GM12891 (cell line): Measurements from ENCODE around the gene EXOC4.

Experiments
- POLR2A ChIP-seq: IDR thresholded peaks from 2 replicates; pipeline ENCODE4 v1.6.1; 2011; ENCODE audit warnings: low read depth, low read length, control low read depth
- POLR2AphosphoS5 ChIP-seq: IDR thresholded peaks from 2 replicates; pipeline ENCODE4 v1.6.1; 2011; ENCODE audit warnings: low read depth, low read length, control low read depth
- POU2F2 ChIP-seq: IDR thresholded peaks from 2 replicates; pipeline ENCODE4 v1.6.1; 2011; ENCODE audit warnings: low read depth, mild to moderate bottlenecking, control low read depth, low read length, moderate library complexity
- TAF1 ChIP-seq: IDR thresholded peaks from 2 replicates; pipeline ENCODE4 v1.6.1; 2011; ENCODE audit warnings: low read depth, low read length, control low read depth

GRCh38 chr7:133916621-133917020 is 663.7 kb downstream of the EXOC4 start:
- TF ChIP-seq POLR2A = no peak
- TF ChIP-seq TAF1 = no peak
- TF ChIP-seq POLR2AphosphoS5 = no peak
- no peak for TF ChIP-seq POU2F2
